GM12878 (cell line): ENCODE data around the gene TTC33. TPM values are rescaled to one million over a fixed set of nuclear protein-coding genes. Genes with fewer than 3 reads are reported as not detected.

Source experiments
- ATAC-seq: fragments of 200-7000 bp; cut with Tn5 transposase; 3 replicates; pipeline ENCODE4 v1.9.1; 2020; ENCODE audit warnings: mild to moderate bottlenecking, moderate library complexity
- BruUV-seq: library from RNA; stranded (reverse); fragments of 400-500 nt; replicated peaks from 2 replicates; lab custom pipeline; 2021; lab: Mats Ljungman, UMichigan
- CTCF ChIA-PET: fragments of 300-600 bp; sonication (Branson Sonifier 250); formaldehyde crosslinking; extraction: SDS; loops from one replicate; lab custom pipeline; 2021; ENCODE audit warnings: inconsistent platforms; lab: Yijun Ruan, JAX
- POLR2A ChIA-PET: fragments of 350-600 bp; formaldehyde crosslinking; extraction: SDS; loops from one replicate; lab custom pipeline; 2021; ENCODE audit warnings: inconsistent platforms; lab: Charles Lee
- RAD21 ChIA-PET: fragments of 300-600 bp; sonication (Branson Sonifier 250); formaldehyde crosslinking; loops from one replicate; lab custom pipeline; 2023; ENCODE audit warnings: antibody characterized with exemption; ENCODE audit not compliant: unreplicated experiment; lab: Charles Lee
- SMC1A ChIA-PET: fragments of 300-600 bp; sonication (Branson Sonifier 250); formaldehyde crosslinking; loops from one replicate; lab custom pipeline; 2023; ENCODE audit not compliant: unreplicated experiment, uncharacterized antibody; lab: Charles Lee
- DNase-seq: peaks from one replicate; pipeline ENCODE4 v3.0.0-alpha.2; 2011; ENCODE audit warnings: low read depth, low spot score
- FAIRE-seq: peaks from 3 replicates; lab custom pipeline; 2011; peaks lifted over from hg19 to GRCh38; lab: Jason Lieb, UNC
- H2AFZ ChIP-seq: 2 replicates; pipeline ENCODE4 v1.6.0; 2011; ENCODE audit warnings: low read depth, low read length, control low read depth; ENCODE audit not compliant: control insufficient read depth
- H3K27ac ChIP-seq: 2 replicates; pipeline ENCODE4 v1.5.1; 2011; ENCODE audit warnings: control low read depth; ENCODE audit not compliant: control insufficient read depth, insufficient read depth
- H3K27me3 ChIP-seq, 2 experiments: replicated peaks in 1 of 2; 2 replicates each; pipeline versions ENCODE4 v1.6.0 to v1.6.1; 2011; ENCODE audit warnings: low read length in 1 of 2; ENCODE audit not compliant: control insufficient read depth in 2 of 2, insufficient read depth in 2 of 2
- H3K36me3 ChIP-seq, 2 experiments: 2 replicates each; pipeline ENCODE4 v1.5.1; 2011; ENCODE audit warnings: low read length in 1 of 2; ENCODE audit not compliant: control insufficient read depth in 2 of 2, insufficient read depth in 2 of 2
- H3K4me1 ChIP-seq: 2 replicates; pipeline ENCODE4 v1.6.1; 2011; ENCODE audit warnings: mild to moderate bottlenecking, low read length, moderate library complexity, mixed read lengths; ENCODE audit not compliant: control insufficient read depth, insufficient read depth
- H3K4me2 ChIP-seq: 2 replicates; pipeline ENCODE4 v1.6.0; 2011; ENCODE audit warnings: control low read depth; ENCODE audit not compliant: control insufficient read depth, insufficient read depth
- H3K4me3 ChIP-seq: fragments of 200-600 bp; sonication (generic); 2 replicates; pipeline ENCODE4 v1.5.1; 2016
- H3K79me2 ChIP-seq: 2 replicates; pipeline ENCODE4 v1.6.0; 2011; ENCODE audit warnings: low read length; ENCODE audit not compliant: control insufficient read depth, insufficient read depth
- H3K9ac ChIP-seq: 2 replicates; pipeline ENCODE4 v1.8.0; 2011; ENCODE audit warnings: low read length, control low read depth, mixed read lengths; ENCODE audit not compliant: control insufficient read depth, insufficient read depth
- H3K9me3 ChIP-seq: replicated peaks from 3 replicates; pipeline ENCODE4 v1.5.1; 2011; ENCODE audit warnings: mild to moderate bottlenecking, low read length; ENCODE audit not compliant: control insufficient read depth, insufficient read depth
- H4K20me1 ChIP-seq: 2 replicates; pipeline ENCODE4 v1.6.0; 2011; ENCODE audit not compliant: control insufficient read depth, insufficient read depth
- CEBPB ChIP-seq, 2 experiments: fragments of 150-350 bp in 1 of 2; IDR thresholded peaks; 2 replicates each; pipeline ENCODE4 v1.6.1; 2012 to 2014; ENCODE audit warnings: low read depth in 2 of 2, low read length in 2 of 2, borderline replicate concordance in 1 of 2, inconsistent platforms in 1 of 2
- CHD2 ChIP-seq: IDR thresholded peaks from 2 replicates; pipeline ENCODE4 v1.6.1; 2011; ENCODE audit warnings: low read depth, low read length, improper control_type of control experiment, borderline replicate concordance
- CHD4 ChIP-seq: fragments of 200-600 bp; sonication (generic); IDR thresholded peaks from 2 replicates; pipeline ENCODE4 v1.6.1; 2016; ENCODE audit warnings: mild to moderate bottlenecking
- CUX1 ChIP-seq: IDR thresholded peaks from 2 replicates; pipeline ENCODE4 v1.6.1; 2012; ENCODE audit warnings: improper control_type of control experiment, low read depth, low read length; ENCODE audit not compliant: insufficient replicate concordance
- EED ChIP-seq: sonication (generic); IDR thresholded peaks from 2 replicates; pipeline ENCODE4 v1.6.1; 2016; ENCODE audit warnings: antibody characterized with exemption, low read depth
- EGR1 ChIP-seq, 2 experiments: IDR thresholded peaks; 1 replicate in 1 of 2; 2 replicates in 1 of 2; pipeline ENCODE4 v1.6.1; 2011 to 2012; ENCODE audit warnings: low read depth in 2 of 2, low read length in 2 of 2, borderline replicate concordance in 1 of 2, mild to moderate bottlenecking in 1 of 2, moderate library complexity in 1 of 2
- NFXL1 ChIP-seq: fragments of 450-650 bp; IDR thresholded peaks from 2 replicates; pipeline ENCODE4 v1.6.1; 2017; ENCODE audit warnings: antibody characterized with exemption, mild to moderate bottlenecking, borderline replicate concordance
- PML ChIP-seq: IDR thresholded peaks from 2 replicates; pipeline ENCODE4 v1.6.1; 2012; ENCODE audit warnings: low read length, inconsistent platforms
- RB1 ChIP-seq: fragments of 450-650 bp; formaldehyde crosslinking; IDR thresholded peaks from 2 replicates; pipeline ENCODE4 v1.6.1; 2017; ENCODE audit warnings: mild to moderate bottlenecking, borderline replicate concordance
- RCOR1 ChIP-seq: conservative IDR thresholded peaks from 2 replicates; pipeline ENCODE4 v1.6.1; 2012; ENCODE audit warnings: low read depth, low read length, improper control_type of control experiment
- SUZ12 ChIP-seq: fragments of 200-600 bp; sonication (generic); IDR thresholded peaks from one replicate; pipeline ENCODE4 v1.6.1; 2018; ENCODE audit warnings: antibody characterized with exemption, mild to moderate bottlenecking; ENCODE audit not compliant: unreplicated experiment
- TARDBP ChIP-seq: IDR thresholded peaks from 2 replicates; pipeline ENCODE4 v1.6.1; 2016; ENCODE audit warnings: borderline replicate concordance
- USF1 ChIP-seq: IDR thresholded peaks from 2 replicates; pipeline ENCODE4 v1.6.1; 2011; ENCODE audit warnings: borderline replicate concordance, low read depth, mild to moderate bottlenecking, moderate library complexity, mixed read lengths, low read length; ENCODE audit not compliant: insufficient read depth; ENCODE audit errors: extremely low read length
- in situ Hi-C: fragments of 300-500 bp; cut with MboI; formaldehyde crosslinking; loops from 9 replicates; pipeline ENCODE4 v1.14.3; 2018; ENCODE audit warnings: mixed read lengths
- intact Hi-C: fragments of 100-400 bp; cut with micrococcal nuclease; formaldehyde crosslinking; loops from one replicate; pipeline ENCODE4 v1.14.2; 2022; ENCODE audit not compliant: unreplicated experiment
- polyA plus RNA-seq, 11 experiments: library from polyadenylated mRNA; depleted of rRNA in 4 of 11; unstranded in 6 of 11; stranded (reverse) in 5 of 11; fragments of >200 nt; fragmentation: Nextera tagmentation in 4 of 11; fragmentation: Illumina TruSeq in 1 of 11; extraction: Ambion mirVana in 4 of 11; extraction: Trizol in 1 of 11; gene quantifications; 1 replicate in 1 of 11; 2 replicates in 10 of 11; pipeline versions ENCODE4 v1.2.1 to v1.2.3, GENCODE V29; 2011 to 2016; ENCODE audit warnings: inconsistent platforms in 2 of 11, missing spikeins in 2 of 11, low read depth in 1 of 11
- total RNA-seq, 4 experiments: library from RNA; depleted of rRNA in 3 of 4; stranded (reverse); fragments of >200 nt in 3 of 4; fragmentation: Illumina TruSeq in 1 of 4; extraction: Trizol in 1 of 4; gene quantifications; 2 replicates each; pipeline versions ENCODE4 v1.2.1 to v1.2.3, GENCODE V29; 2013 to 2021

Gene TTC33
- total and polyA plus RNA-seq, 10 of the 15 experiments (the other 5 are each of a cell fraction or from before 2014, with no cell fraction given) = 7.9 to 22.3 (median 14.6) TPM

GRCh38 chr5:40556811-40557210 lies 198.9 kb downstream of the TTC33 start:
- CTCF ChIA-PET = interaction anchor here (0.6 kb wide), 1 partner anchor 277 kb away, joined by 3 read pairs; no protein-coding TSS in a partner anchor
- H3K27me3 ChIP-seq = no peaks in the 10 kb centered on the region
- H3K9me3 ChIP-seq = no peaks in the 10 kb centered on the region; the same call in 1 of the 3 replicates
- H3K4me2 ChIP-seq = no peak overlapping the region
- SMC1A ChIA-PET = no interaction called here
- no peak for TF ChIP-seq EGR1 (IDR thresholded peaks at IDR 0.05; ENCODE audit: borderline replicate concordance in 1 of 2, low read depth in 2 of 2, low read length in 2 of 2)
- TF ChIP-seq RCOR1 = no peak
- TF ChIP-seq USF1 = no peak
- TF ChIP-seq RB1 = no peak
- TF ChIP-seq CHD2 = no peak
- no peak for TF ChIP-seq CEBPB (IDR thresholded peaks at IDR 0.05; ENCODE audit: borderline replicate concordance in 1 of 2, low read depth in 2 of 2, low read length in 2 of 2)
- no peak for TF ChIP-seq SUZ12
- no peak for TF ChIP-seq NFXL1
- TF ChIP-seq CUX1 = no peak
- TF ChIP-seq EED = no peak
- no peak for TF ChIP-seq PML
- TF ChIP-seq TARDBP = no peak
- TF ChIP-seq CHD4 = no peak
- no peak overlapping the region for H3K27ac ChIP-seq
- ATAC-seq = no peak
- no peak for FAIRE-seq
- RAD21 ChIA-PET = no interaction called here
- H3K79me2 ChIP-seq = no peaks in the 10 kb centered on the region
- intact Hi-C loops (no loop called here), in situ Hi-C loops (no loop called here)
- H3K9ac ChIP-seq = no peak overlapping the region
- H2AFZ ChIP-seq = no peak overlapping the region
- no peak for DNase-seq
- no peaks in the 10 kb centered on the region for H3K4me1 ChIP-seq
- POLR2A ChIA-PET = no interaction called here
- H3K36me3 ChIP-seq = no peaks in the 10 kb centered on the region
- no peaks in the 10 kb centered on the region for H4K20me1 ChIP-seq
- no peak overlapping the region for H3K4me3 ChIP-seq
- no TSS peak for BruUV-seq
